Psoas muscle (tissue), 8 donors: Measurements from ENCODE around the gene TAF7. TPM values are rescaled to one million over a fixed set of nuclear protein-coding genes. Genes with fewer than 3 reads are reported as not detected.
"Not testable (repeated sequence)": the region's sequence is repeated elsewhere in the genome, so short reads cannot be mapped to it uniquely, and the experiment has no call there.

ENCODE experiments used
- ATAC-seq, 4 donors: fragments of 200-7000 bp; cut with Tn5 transposase; one replicate each; pipeline ENCODE4 v1.9.1; 2020; ENCODE audit warnings: moderate library complexity in 3 of 4, mild to moderate bottlenecking in 2 of 4
- DNase-seq, 2 donors: peaks; one replicate each; pipeline ENCODE4 v3.0.0-alpha.2; 2020
- H3K27ac ChIP-seq: fragments of 200-600 bp; one replicate; pipeline ENCODE4 v1.8.0; 2022
- H3K27me3 ChIP-seq, 3 donors: fragments of 200-600 bp in 1 of 3; one replicate each; pipeline versions ENCODE4 v1.6.1 to v1.8.0; 2013 to 2022; ENCODE audit warnings: low read length in 2 of 3, mild to moderate bottlenecking in 2 of 3, moderate library complexity in 1 of 3; ENCODE audit not compliant: insufficient read depth in 3 of 3
- H3K36me3 ChIP-seq, 2 donors: fragments of 200-600 bp in 1 of 2; one replicate each; pipeline versions ENCODE4 v1.6.1 to v1.8.0; 2013 to 2022; ENCODE audit warnings: low read depth in 1 of 2, mild to moderate bottlenecking in 1 of 2, moderate library complexity in 1 of 2; ENCODE audit not compliant: insufficient read depth in 1 of 2
- H3K4me1 ChIP-seq: fragments of 200-600 bp; one replicate; pipeline ENCODE4 v1.8.0; 2022
- H3K4me3 ChIP-seq: fragments of 200-600 bp; one replicate; pipeline ENCODE4 v1.8.0; 2022; ENCODE audit warnings: mild to moderate bottlenecking
- H3K9me3 ChIP-seq: fragments of 200-600 bp; one replicate; pipeline ENCODE4 v1.8.0; 2022
- WGBS, 3 donors: extraction: QIAGEN DNeasy Blood & Tissue Kit; methylation state at CpG; one replicate each; pipeline versions ENCODE4 v1.1.6 to v1.1.7; 2013; 5-methylcytosine and 5-hydroxymethylcytosine counted together
- intact Hi-C, 2 donors: fragments of 100-400 bp; cut with DNase I; formaldehyde crosslinking; loops; one replicate each; pipeline versions ENCODE4 v1.11.0 to v1.14.2; 2022
- polyA plus RNA-seq, 3 donors: library from polyadenylated mRNA; stranded (reverse); fragments of 200-250 nt; gene quantifications; one replicate each; pipeline ENCODE4 v1.2.3, GENCODE V29; 2013
- total RNA-seq, 4 donors: library from RNA; stranded (reverse); fragmentation: NEBNext Ultra II Directional in 2 of 4; extraction: Animal tissue kit (Norgen Biotek cat#: 25700) in 2 of 4; gene quantifications; one replicate each; pipeline versions ENCODE4 v1.2.1 to v1.2.4, GENCODE V29; 2021 to 2023
- TF ChIP-seq, protein P1 (sequence below): fragments of 200-600 bp; IDR thresholded peaks from one replicate; pipeline ENCODE4 v1.8.0; 2022; ENCODE audit warnings: antibody characterized with exemption
- donor health status: healthy with polysubstance abuse.
- donor health status: DM: no; HTN: no; CAD: no; lungs with moderate emphysema.
- donor health status: Bipolar disorder and iron deficiency.
- donor health status: healthy.
- donor health status: DM: yes; HTN: yes; CAD: no.
- donor health status: DM: no; HTN: no; CAD: no.
- donor health status: DM: no; HTN: no; CAD: no.
- donor health status: DM: yes; HTN: yes; CAD: no.

TAF7 gene
- total and polyA plus RNA-seq, 7 donors, result 92.9 to 249 (median 135) TPM

GRCh38 chr5:141342773-141343172 lies 22.2 kb upstream of the TAF7 start:
- DNase-seq (no peak), ATAC-seq (no peak)
- TF ChIP-seq, protein P1, sequence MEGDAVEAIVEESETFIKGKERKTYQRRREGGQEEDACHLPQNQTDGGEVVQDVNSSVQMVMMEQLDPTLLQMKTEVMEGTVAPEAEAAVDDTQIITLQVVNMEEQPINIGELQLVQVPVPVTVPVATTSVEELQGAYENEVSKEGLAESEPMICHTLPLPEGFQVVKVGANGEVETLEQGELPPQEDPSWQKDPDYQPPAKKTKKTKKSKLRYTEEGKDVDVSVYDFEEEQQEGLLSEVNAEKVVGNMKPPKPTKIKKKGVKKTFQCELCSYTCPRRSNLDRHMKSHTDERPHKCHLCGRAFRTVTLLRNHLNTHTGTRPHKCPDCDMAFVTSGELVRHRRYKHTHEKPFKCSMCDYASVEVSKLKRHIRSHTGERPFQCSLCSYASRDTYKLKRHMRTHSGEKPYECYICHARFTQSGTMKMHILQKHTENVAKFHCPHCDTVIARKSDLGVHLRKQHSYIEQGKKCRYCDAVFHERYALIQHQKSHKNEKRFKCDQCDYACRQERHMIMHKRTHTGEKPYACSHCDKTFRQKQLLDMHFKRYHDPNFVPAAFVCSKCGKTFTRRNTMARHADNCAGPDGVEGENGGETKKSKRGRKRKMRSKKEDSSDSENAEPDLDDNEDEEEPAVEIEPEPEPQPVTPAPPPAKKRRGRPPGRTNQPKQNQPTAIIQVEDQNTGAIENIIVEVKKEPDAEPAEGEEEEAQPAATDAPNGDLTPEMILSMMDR, result no peak
- 13 to 19% (median 18%) methylated on average over 1 of the region's 1 CpG for WGBS, 3 donors
- Histone ChIP-seq H3K4me3 (no peak overlapping the region), H3K27me3 (peaks cover 0 to 28% (median 18%) of the 10 kb centered on the region in 3 donors), H3K27ac (no peak overlapping the region), H3K9me3 (peaks cover 23% of the 10 kb centered on the region), H3K4me1 (no peaks in the 10 kb centered on the region), H3K36me3 (no peaks in the 10 kb centered on the region)
- intact Hi-C loops, result no loop called here

DNA sequence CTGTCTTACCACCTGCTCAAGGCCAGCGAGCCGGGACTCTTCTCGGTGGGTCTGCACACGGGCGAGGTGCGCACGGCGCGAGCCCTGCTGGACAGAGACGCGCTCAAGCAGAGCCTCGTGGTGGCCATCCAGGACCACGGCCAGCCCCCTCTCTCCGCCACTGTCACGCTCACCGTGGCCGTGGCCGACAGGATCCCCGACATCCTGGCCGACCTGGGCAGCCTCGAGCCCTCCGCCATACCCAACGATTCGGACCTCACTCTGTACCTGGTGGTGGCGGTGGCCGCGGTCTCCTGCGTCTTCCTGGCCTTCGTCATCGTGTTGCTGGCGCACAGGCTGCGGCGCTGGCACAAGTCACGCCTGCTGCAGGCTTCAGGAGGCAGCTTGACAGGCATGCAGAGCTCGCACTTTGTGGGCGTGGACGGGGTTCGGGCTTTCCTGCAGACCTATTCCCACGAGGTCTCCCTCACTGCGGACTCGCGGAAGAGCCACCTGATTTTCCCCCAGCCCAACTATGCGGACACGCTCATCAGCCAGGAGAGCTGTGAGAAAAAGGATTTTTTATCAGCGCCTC lies 20.3 kb upstream of the TAF7 start:
- H3K9me3 ChIP-seq, result peaks cover 29% of the 10 kb centered on the region

GRCh38 chr5:141338538-141339306 lies 18.1 kb upstream of the TAF7 start, which contains the start of gene PCDHGA2:
PCDHGA2 (plus strand) TSS chr5:141338760.
- Histone ChIP-seq H3K4me1 (no peaks in the 10 kb centered on the region), H3K27me3 (peaks cover 0 to 33% (median 9%) of the 10 kb centered on the region in 3 donors), H3K4me3 (peak within 1 kb of the TSS; percentile 60), H3K9me3 (peaks cover 23% of the 10 kb centered on the region), H3K27ac (peak within 1 kb of the TSS; percentile 64), H3K36me3 (no peaks in the 10 kb centered on the region)
- ATAC-seq (peak; percentile 77 to 82 (median 80)), DNase-seq (no peak)
- intact Hi-C loops, result loop anchor here in 1 of 2 donors (5.0 kb wide), 1 partner anchor 224 kb away; no protein-coding TSS in a partner anchor
- WGBS, 3 donors, result 9 to 12% (median 10%) methylated on average over 27 of the region's 27 CpGs
- TF ChIP-seq, protein P1, result peak; percentile 39

More for the DNA sequence above, 20.3 kb upstream of the TAF7 start:
- H3K27ac ChIP-seq, H3K4me1 ChIP-seq, H3K36me3 ChIP-seq, ATAC-seq, intact Hi-C loops, DNase-seq: not testable (repeated sequence)
- peak overlapping the region; percentile 40 for H3K4me3 ChIP-seq
- peaks cover 0 to 29% (median 16%) of the 10 kb centered on the region in 3 donors for H3K27me3 ChIP-seq
- 47 to 61% (median 58%) methylated on average over 29 to 44 of the region's 45 CpGs for WGBS, 3 donors

DNA sequence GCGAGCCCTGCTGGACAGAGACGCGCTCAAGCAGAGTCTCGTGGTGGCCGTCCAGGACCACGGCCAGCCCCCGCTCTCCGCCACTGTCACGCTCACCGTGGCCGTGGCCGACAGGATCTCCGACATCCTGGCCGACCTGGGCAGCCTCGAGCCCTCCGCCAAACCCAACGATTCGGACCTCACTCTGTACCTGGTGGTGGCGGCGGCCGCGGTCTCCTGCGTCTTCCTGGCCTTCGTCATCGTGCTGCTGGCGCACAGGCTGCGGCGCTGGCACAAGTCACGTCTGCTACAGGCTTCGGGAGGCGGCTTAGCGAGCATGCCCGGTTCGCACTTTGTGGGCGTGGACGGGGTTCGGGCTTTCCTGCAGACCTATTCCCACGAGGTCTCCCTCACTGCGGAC lies 12.0 kb upstream of the TAF7 start:
- H3K27ac ChIP-seq, H3K9me3 ChIP-seq, ATAC-seq, intact Hi-C loops, H3K36me3 ChIP-seq, DNase-seq, H3K4me1 ChIP-seq, H3K4me3 ChIP-seq: not testable (repeated sequence)
- 32 to 47% (median 36%) methylated on average over 35 to 39 of the region's 39 CpGs for WGBS, 3 donors
- peaks cover 0 to 15% (median 6%) of the 10 kb centered on the region in 3 donors for H3K27me3 ChIP-seq

DNA sequence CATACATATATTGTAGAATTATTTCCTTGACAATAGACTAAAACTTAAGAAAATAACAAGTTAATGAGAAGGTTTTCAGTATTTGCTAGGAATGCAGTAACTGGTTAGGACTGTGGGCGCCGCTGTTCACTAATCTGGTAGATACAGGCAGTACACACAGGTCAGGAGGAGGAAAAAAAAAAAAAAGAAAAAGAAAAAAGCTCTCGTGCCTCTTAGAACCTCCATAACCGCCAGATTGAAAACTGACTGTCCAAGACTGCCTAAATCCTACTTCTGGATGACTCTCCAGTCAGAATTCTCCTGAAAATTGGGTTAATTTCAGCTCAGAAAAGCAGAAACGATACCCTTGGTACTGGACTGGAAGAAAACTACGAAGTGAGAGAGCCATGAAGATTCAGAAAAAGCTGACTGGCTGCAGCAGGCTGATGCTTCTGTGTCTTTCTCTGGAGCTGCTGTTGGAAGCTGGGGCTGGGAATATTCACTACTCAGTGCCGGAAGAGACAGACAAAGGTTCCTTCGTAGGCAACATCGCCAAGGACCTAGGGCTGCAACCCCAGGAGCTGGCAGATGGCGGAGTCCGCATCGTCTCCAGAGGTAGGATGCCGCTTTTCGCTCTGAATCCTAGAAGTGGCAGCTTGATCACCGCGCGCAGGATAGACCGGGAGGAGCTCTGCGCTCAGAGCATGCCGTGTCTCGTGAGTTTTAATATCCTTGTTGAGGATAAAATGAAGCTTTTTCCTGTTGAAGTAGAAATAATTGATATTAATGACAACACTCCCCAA lies 9.9 kb upstream of the TAF7 start, which contains the start of gene PCDHGA1:
PCDHGA1 (plus strand) TSS at position 216 of the 782 bp plus-strand sequence.
- TF ChIP-seq, protein P1, result peak; percentile 50
- H3K27ac ChIP-seq, result peak within 1 kb of the TSS; percentile 15

More for the DNA sequence above, 9.9 kb upstream of the TAF7 start, which contains the start of gene PCDHGA1:
- intact Hi-C loops, result no loop called here
- H3K27me3 ChIP-seq, result peaks cover 0 to 15% (median 6%) of the 10 kb centered on the region in 3 donors
- peaks cover 4% of the 10 kb centered on the region for H3K9me3 ChIP-seq
- no peaks in the 10 kb centered on the region for H3K36me3 ChIP-seq
- no peaks in the 10 kb centered on the region for H3K4me1 ChIP-seq
- WGBS, 3 donors, result 20 to 31% (median 24%) methylated on average over 21 of the region's 21 CpGs
- peak within 1 kb of the TSS; percentile 54 for H3K4me3 ChIP-seq
- DNase-seq, result no peak
- ATAC-seq, result peak in 2 of 4 donors; percentile 54 to 61
